ENCODE measurements around the gene N4BP2. TPM values are rescaled to one million over a fixed set of nuclear protein-coding genes. Genes with fewer than 3 reads are reported as not detected.

The N4BP2 gene
- total RNA-seq, 1 experiment from 2014 or later: 8.5 TPM

DNA sequence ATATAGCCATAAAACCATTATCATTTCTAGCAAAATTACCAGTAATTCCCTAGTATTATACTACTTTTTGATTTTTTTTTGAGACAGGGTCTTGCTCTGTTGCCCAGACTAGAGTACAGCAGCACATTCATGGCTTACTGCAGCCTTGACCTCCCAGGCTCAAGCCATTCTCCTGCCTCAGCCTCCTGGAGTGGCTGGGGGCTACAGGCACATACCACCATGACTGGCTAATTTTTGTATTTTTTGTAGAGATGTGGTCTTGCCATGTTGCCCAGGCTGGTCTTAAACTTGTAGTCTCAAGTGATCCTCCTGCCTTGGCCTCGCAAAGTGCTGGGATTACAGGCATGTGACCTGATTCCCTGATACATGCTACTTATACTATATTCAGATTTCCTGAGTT lies 13.7 kb downstream of the N4BP2 start:
- ChIA-PET POLR2A (no interaction called here), CTCF (no interaction called here)
- no peak for DNase-seq (ENCODE audit: low read depth, low spot score)
- no peak overlapping the region for H3K4me3 ChIP-seq (ENCODE audit: low read depth in 2 of 2, low read length in 2 of 2)
- no peaks in the 10 kb centered on the region for H3K9me3 ChIP-seq (ENCODE audit: control insufficient read depth, insufficient read depth, low read depth, low read length)
- no peaks in the 10 kb centered on the region for H3K4me1 ChIP-seq (ENCODE audit: control insufficient read depth, insufficient read depth, low read length)
- in situ Hi-C loops (cut with HindIII; ENCODE audit: low pct_unique_long_range_greater_than_20kb, low sequenced_read_pairs) (no loop called here), intact Hi-C loops (cut with micrococcal nuclease; ENCODE audit: unreplicated experiment) (no loop called here)
- no peaks in the 10 kb centered on the region for H3K27me3 ChIP-seq (ENCODE audit: control insufficient read depth, insufficient read depth, low read length)
- TF ChIP-seq, protein P1, sequence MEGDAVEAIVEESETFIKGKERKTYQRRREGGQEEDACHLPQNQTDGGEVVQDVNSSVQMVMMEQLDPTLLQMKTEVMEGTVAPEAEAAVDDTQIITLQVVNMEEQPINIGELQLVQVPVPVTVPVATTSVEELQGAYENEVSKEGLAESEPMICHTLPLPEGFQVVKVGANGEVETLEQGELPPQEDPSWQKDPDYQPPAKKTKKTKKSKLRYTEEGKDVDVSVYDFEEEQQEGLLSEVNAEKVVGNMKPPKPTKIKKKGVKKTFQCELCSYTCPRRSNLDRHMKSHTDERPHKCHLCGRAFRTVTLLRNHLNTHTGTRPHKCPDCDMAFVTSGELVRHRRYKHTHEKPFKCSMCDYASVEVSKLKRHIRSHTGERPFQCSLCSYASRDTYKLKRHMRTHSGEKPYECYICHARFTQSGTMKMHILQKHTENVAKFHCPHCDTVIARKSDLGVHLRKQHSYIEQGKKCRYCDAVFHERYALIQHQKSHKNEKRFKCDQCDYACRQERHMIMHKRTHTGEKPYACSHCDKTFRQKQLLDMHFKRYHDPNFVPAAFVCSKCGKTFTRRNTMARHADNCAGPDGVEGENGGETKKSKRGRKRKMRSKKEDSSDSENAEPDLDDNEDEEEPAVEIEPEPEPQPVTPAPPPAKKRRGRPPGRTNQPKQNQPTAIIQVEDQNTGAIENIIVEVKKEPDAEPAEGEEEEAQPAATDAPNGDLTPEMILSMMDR (IDR thresholded peaks at IDR 0.05): no peak
- TF ChIP-seq SIN3A (IDR thresholded peaks at IDR 0.05; ENCODE audit: borderline replicate concordance, insufficient read depth, low read depth, low read length): no peak
- no peaks in the 10 kb centered on the region for H3K36me3 ChIP-seq (ENCODE audit: control insufficient read depth, insufficient read depth, low read length)
- ATAC-seq: no peak
- H3K27ac ChIP-seq (ENCODE audit: low read length): no peak overlapping the region
- no TSS peak for BruUV-seq (replicated peaks)

DNA sequence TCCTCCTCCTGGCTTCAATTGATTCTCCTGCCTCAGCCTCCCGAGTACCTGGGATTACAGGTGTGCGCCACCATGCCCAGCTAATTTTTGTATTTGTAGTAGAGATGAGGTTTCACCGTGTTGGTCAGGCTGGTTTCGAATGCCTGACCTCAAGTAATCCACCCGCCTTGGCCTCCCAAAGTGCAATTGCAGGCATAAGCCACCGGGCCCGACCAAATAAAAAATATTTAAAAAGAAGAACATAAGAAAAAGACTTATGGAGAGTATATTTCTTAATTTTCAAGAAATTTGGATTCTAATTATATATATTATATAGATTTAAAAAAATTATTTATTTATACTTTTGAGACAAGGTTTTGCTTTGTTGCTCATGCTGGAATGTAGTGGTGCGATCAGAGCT lies 29.8 kb downstream of the N4BP2 start:
- H3K27ac ChIP-seq (ENCODE audit: low read length): no peak overlapping the region
- BruUV-seq (replicated peaks): no TSS peak
- DNase-seq (ENCODE audit: low read depth, low spot score): no peak
- no peaks in the 10 kb centered on the region for H3K4me1 ChIP-seq (ENCODE audit: control insufficient read depth, insufficient read depth, low read length)
- H3K9me3 ChIP-seq (ENCODE audit: control insufficient read depth, insufficient read depth, low read depth, low read length): no peaks in the 10 kb centered on the region
- in situ Hi-C loops (cut with HindIII; ENCODE audit: low pct_unique_long_range_greater_than_20kb, low sequenced_read_pairs): no loop called here
- POLR2A ChIA-PET: no interaction called here
- intact Hi-C loops (cut with micrococcal nuclease; ENCODE audit: unreplicated experiment): no loop called here
- H3K27me3 ChIP-seq (ENCODE audit: control insufficient read depth, insufficient read depth, low read length): no peaks in the 10 kb centered on the region
- no peak for TF ChIP-seq SIN3A (IDR thresholded peaks at IDR 0.05; ENCODE audit: borderline replicate concordance, insufficient read depth, low read depth, low read length)
- TF ChIP-seq POLR2AphosphoS5 (IDR thresholded peaks at IDR 0.05; ENCODE audit: low read depth, low read length): no peak
- TF ChIP-seq, protein P1 (IDR thresholded peaks at IDR 0.05): no peak
- TF ChIP-seq, protein P2, sequence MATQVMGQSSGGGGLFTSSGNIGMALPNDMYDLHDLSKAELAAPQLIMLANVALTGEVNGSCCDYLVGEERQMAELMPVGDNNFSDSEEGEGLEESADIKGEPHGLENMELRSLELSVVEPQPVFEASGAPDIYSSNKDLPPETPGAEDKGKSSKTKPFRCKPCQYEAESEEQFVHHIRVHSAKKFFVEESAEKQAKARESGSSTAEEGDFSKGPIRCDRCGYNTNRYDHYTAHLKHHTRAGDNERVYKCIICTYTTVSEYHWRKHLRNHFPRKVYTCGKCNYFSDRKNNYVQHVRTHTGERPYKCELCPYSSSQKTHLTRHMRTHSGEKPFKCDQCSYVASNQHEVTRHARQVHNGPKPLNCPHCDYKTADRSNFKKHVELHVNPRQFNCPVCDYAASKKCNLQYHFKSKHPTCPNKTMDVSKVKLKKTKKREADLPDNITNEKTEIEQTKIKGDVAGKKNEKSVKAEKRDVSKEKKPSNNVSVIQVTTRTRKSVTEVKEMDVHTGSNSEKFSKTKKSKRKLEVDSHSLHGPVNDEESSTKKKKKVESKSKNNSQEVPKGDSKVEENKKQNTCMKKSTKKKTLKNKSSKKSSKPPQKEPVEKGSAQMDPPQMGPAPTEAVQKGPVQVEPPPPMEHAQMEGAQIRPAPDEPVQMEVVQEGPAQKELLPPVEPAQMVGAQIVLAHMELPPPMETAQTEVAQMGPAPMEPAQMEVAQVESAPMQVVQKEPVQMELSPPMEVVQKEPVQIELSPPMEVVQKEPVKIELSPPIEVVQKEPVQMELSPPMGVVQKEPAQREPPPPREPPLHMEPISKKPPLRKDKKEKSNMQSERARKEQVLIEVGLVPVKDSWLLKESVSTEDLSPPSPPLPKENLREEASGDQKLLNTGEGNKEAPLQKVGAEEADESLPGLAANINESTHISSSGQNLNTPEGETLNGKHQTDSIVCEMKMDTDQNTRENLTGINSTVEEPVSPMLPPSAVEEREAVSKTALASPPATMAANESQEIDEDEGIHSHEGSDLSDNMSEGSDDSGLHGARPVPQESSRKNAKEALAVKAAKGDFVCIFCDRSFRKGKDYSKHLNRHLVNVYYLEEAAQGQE (IDR thresholded peaks at IDR 0.05; ENCODE audit: insufficient read depth in 1 of 2, low read depth in 2 of 2, low read length in 1 of 2): no peak
- TF ChIP-seq TCF7L2 (IDR thresholded peaks at IDR 0.05; ENCODE audit: low read depth, low read length): no peak
- CTCF ChIA-PET: no interaction called here
- no peak overlapping the region for H3K4me3 ChIP-seq (ENCODE audit: low read depth in 2 of 2, low read length in 2 of 2)
- no peaks in the 10 kb centered on the region for H3K36me3 ChIP-seq (ENCODE audit: control insufficient read depth, insufficient read depth, low read length)
- no peak for ATAC-seq
